Ishikawa (cell line): ENCODE measurements around the gene KCNAB1.

ENCODE experiments used
- CEBPB ChIP-seq: IDR thresholded peaks from 2 replicates; pipeline ENCODE4 v1.6.1; 2012
- CREB1 ChIP-seq: IDR thresholded peaks from 2 replicates; pipeline ENCODE4 v1.6.1; 2012; ENCODE audit warnings: low read depth
- EGR1 ChIP-seq: IDR thresholded peaks from 2 replicates; pipeline ENCODE4 v1.6.1; 2012
- EP300 ChIP-seq: IDR thresholded peaks from 2 replicates; pipeline ENCODE4 v1.6.1; 2012; ENCODE audit warnings: borderline replicate concordance
- FOXM1 ChIP-seq: IDR thresholded peaks from 2 replicates; pipeline ENCODE4 v1.6.1; 2012; ENCODE audit warnings: low read depth, borderline replicate concordance
- MAX ChIP-seq: IDR thresholded peaks from 2 replicates; pipeline ENCODE4 v1.6.1; 2012
- NFIC ChIP-seq: IDR thresholded peaks from 2 replicates; pipeline ENCODE4 v1.6.1; 2012
- RAD21 ChIP-seq: IDR thresholded peaks from 2 replicates; pipeline ENCODE4 v1.6.1; 2012; ENCODE audit warnings: low read depth
- REST ChIP-seq: IDR thresholded peaks from 2 replicates; pipeline ENCODE4 v1.6.1; 2012; ENCODE audit warnings: low read depth, mild to moderate bottlenecking
- TAF1 ChIP-seq: IDR thresholded peaks from 2 replicates; pipeline ENCODE4 v1.6.1; 2012; ENCODE audit warnings: low read depth, mild to moderate bottlenecking
- TCF12 ChIP-seq: IDR thresholded peaks from 2 replicates; pipeline ENCODE4 v1.6.1; 2012; ENCODE audit warnings: low read depth
- TEAD4 ChIP-seq: IDR thresholded peaks from 2 replicates; pipeline ENCODE4 v1.6.1; 2012
- USF1 ChIP-seq: IDR thresholded peaks from 2 replicates; pipeline ENCODE4 v1.6.1; 2012
- YY1 ChIP-seq: IDR thresholded peaks from 2 replicates; pipeline ENCODE4 v1.6.1; 2012; ENCODE audit warnings: low read depth
- ZBTB7A ChIP-seq: IDR thresholded peaks from 2 replicates; pipeline ENCODE4 v1.6.1; 2012; ENCODE audit warnings: low read depth

The KCNAB1 gene

GRCh38 chr3:156513619-156514018 is 393.2 kb downstream of the KCNAB1 start:
- TF ChIP-seq CREB1: no peak
- no peak for TF ChIP-seq REST
- TF ChIP-seq USF1: no peak
- no peak for TF ChIP-seq TEAD4
- TF ChIP-seq NFIC: no peak
- no peak for TF ChIP-seq CEBPB
- no peak for TF ChIP-seq MAX
- TF ChIP-seq ZBTB7A: no peak
- no peak for TF ChIP-seq EGR1
- no peak for TF ChIP-seq EP300
- no peak for TF ChIP-seq TAF1
- no peak for TF ChIP-seq YY1

- TF ChIP-seq REST: no peak
- no peak for TF ChIP-seq TEAD4
- no peak for TF ChIP-seq FOXM1
- TF ChIP-seq USF1: no peak
- TF ChIP-seq YY1: no peak
- no peak for TF ChIP-seq TCF12
- no peak for TF ChIP-seq CEBPB
- TF ChIP-seq NFIC: no peak
- no peak for TF ChIP-seq RAD21
- TF ChIP-seq EGR1: no peak
- TF ChIP-seq ZBTB7A: no peak
- TF ChIP-seq MAX: no peak
- TF ChIP-seq EP300: no peak
- TF ChIP-seq CREB1: no peak
- TF ChIP-seq TAF1: no peak
Measured at GRCh38 chr3:156516284-156516683, 395.9 kb downstream of the KCNAB1 start.

- TF ChIP-seq ZBTB7A (no peak), CEBPB (no peak), REST (no peak), TEAD4 (no peak), NFIC (no peak), RAD21 (no peak), TAF1 (no peak), MAX (no peak), USF1 (no peak), FOXM1 (no peak)
Measured at GRCh38 chr3:156516961-156517360, 396.6 kb downstream of the KCNAB1 start.

- no peak for TF ChIP-seq EP300
- TF ChIP-seq USF1: no peak
- TF ChIP-seq EGR1: no peak
- no peak for TF ChIP-seq REST
- TF ChIP-seq RAD21: no peak
- no peak for TF ChIP-seq CREB1
- no peak for TF ChIP-seq TAF1
- TF ChIP-seq TCF12: no peak
- no peak for TF ChIP-seq CEBPB
- no peak for TF ChIP-seq FOXM1
Measured at GRCh38 chr3:156518726-156519125, 398.3 kb downstream of the KCNAB1 start.
